ENCODE data around the gene PDE7B.

Gene PDE7B

GRCh38 chr6:135974426-135974825, 122.9 kb downstream of the PDE7B start (continued):
- TF ChIP-seq CTCF (tag by site-specific recombination; IDR thresholded peaks at IDR 0.05) (no peak), ZNF488 (tag by site-specific recombination; IDR thresholded peaks at IDR 0.05) (no peak), ZSCAN30 (tag by site-specific recombination; IDR thresholded peaks at IDR 0.05) (no peak), AEBP2 (tag by site-specific recombination; IDR thresholded peaks at IDR 0.05; ENCODE audit: borderline replicate concordance) (no peak), ZBTB44 (tag by site-specific recombination; IDR thresholded peaks at IDR 0.05) (no peak), ZNF510 (tag by site-specific recombination; IDR thresholded peaks at IDR 0.05; ENCODE audit: insufficient replicate concordance) (no peak)

GRCh38 chr6:135976585-135976984, 125.1 kb downstream of the PDE7B start:
- H3K4me3 ChIP-seq (ENCODE audit: low read depth, low read length), result no peak overlapping the region
- no peaks in the 10 kb centered on the region for H3K36me3 ChIP-seq (ENCODE audit: control insufficient read depth in 2 of 2, insufficient read depth in 1 of 2, low read length in 2 of 2)
- H3K27ac ChIP-seq (ENCODE audit: extremely low read depth, low read depth, low read length), result no peak overlapping the region
- CTCF ChIA-PET, result interaction anchor here (0.5 to 1.2 kb wide), 2 partner anchors 250 to 574 kb away, joined by 3 read pairs; no protein-coding TSS in a partner anchor
- no peaks in the 10 kb centered on the region for H3K4me1 ChIP-seq (ENCODE audit: control insufficient read depth, insufficient read depth, low read length)
- TF ChIP-seq ZNF174 (tag by site-specific recombination; IDR thresholded peaks at IDR 0.05), result no peak
- no peak for TF ChIP-seq ZNF221 (tag by site-specific recombination; IDR thresholded peaks at IDR 0.05; ENCODE audit: borderline replicate concordance)
- no peak for TF ChIP-seq ZBTB11 (tag by site-specific recombination; conservative IDR thresholded peaks at IDR 0.05; ENCODE audit: low read depth)
- TF ChIP-seq ZBTB1 (tag by site-specific recombination; IDR thresholded peaks at IDR 0.05), result no peak
- no peak for TF ChIP-seq SALL2 (tag by site-specific recombination; IDR thresholded peaks at IDR 0.05; ENCODE audit: borderline replicate concordance)
- no peak for TF ChIP-seq ZNF624 (tag by site-specific recombination; IDR thresholded peaks at IDR 0.05)
- TF ChIP-seq ZNF26 (tag by site-specific recombination; IDR thresholded peaks at IDR 0.05), result no peak
- TF ChIP-seq ZNF175 (tag by site-specific recombination; IDR thresholded peaks at IDR 0.05), result no peak
- no peak for TF ChIP-seq ZNF76 (tag by site-specific recombination; IDR thresholded peaks at IDR 0.05; ENCODE audit: borderline replicate concordance, low read depth)
- TF ChIP-seq ZNF239 (tag by site-specific recombination; IDR thresholded peaks at IDR 0.05), result no peak
- TF ChIP-seq ZNF266 (tag by site-specific recombination; IDR thresholded peaks at IDR 0.05; ENCODE audit: low read depth), result no peak
- H3K9me3 ChIP-seq (ENCODE audit: control insufficient read depth, insufficient read depth, low read depth, low read length), result no peaks in the 10 kb centered on the region
- POLR2A ChIA-PET, result no interaction called here

All from HEK293 (cell line).